Activated naive CD4-positive, alpha-beta T cell treated with anti-CD3 and anti-CD28 coated beads, Interleukin-2, amount 50 U/mL, for 24 hours (primary cell): ENCODE results near the gene SEC14L6.

Experiments
- H3K27ac Mint-ChIP-seq: one replicate; pipeline ENCODE4 v1.8.0; 2021; ENCODE audit warnings: mild to moderate bottlenecking, mixed read lengths
- H3K27me3 Mint-ChIP-seq: one replicate; pipeline ENCODE4 v1.8.0; 2021; ENCODE audit warnings: mixed read lengths
- H3K36me3 Mint-ChIP-seq: one replicate; pipeline ENCODE4 v1.8.0; 2021; ENCODE audit warnings: mixed read lengths
- H3K4me1 Mint-ChIP-seq: one replicate; pipeline ENCODE4 v1.8.0; 2021; ENCODE audit warnings: mixed read lengths
- H3K4me3 Mint-ChIP-seq: one replicate; pipeline ENCODE4 v1.8.0; 2021; ENCODE audit warnings: mild to moderate bottlenecking, mixed read lengths
- H3K9me3 Mint-ChIP-seq: one replicate; pipeline ENCODE4 v1.8.0; 2021; ENCODE audit warnings: mixed read lengths

Gene SEC14L6

GRCh38 chr22:30497466-30498150 lies 48.9 kb downstream of the SEC14L6 start:
- no peak overlapping the region for H3K4me3 Mint-ChIP-seq
- no peaks in the 10 kb centered on the region for H3K4me1 Mint-ChIP-seq
- H3K27me3 Mint-ChIP-seq: peaks cover 3% of the 10 kb centered on the region
- H3K27ac Mint-ChIP-seq: no peak overlapping the region
- no peaks in the 10 kb centered on the region for H3K36me3 Mint-ChIP-seq
- H3K9me3 Mint-ChIP-seq: no peaks in the 10 kb centered on the region

- Mint-ChIP-seq H3K27me3 (peaks cover 3% of the 10 kb centered on the region), H3K36me3 (no peaks in the 10 kb centered on the region), H3K4me3 (no peak overlapping the region), H3K27ac (no peak overlapping the region), H3K9me3 (no peaks in the 10 kb centered on the region), H3K4me1 (no peaks in the 10 kb centered on the region)
Observed at GRCh38 chr22:30495041-30495784, 51.3 kb downstream of the SEC14L6 start.

- Mint-ChIP-seq H3K27me3 (peaks cover 3% of the 10 kb centered on the region), H3K36me3 (no peaks in the 10 kb centered on the region), H3K9me3 (no peaks in the 10 kb centered on the region), H3K4me3 (no peak overlapping the region), H3K4me1 (no peaks in the 10 kb centered on the region), H3K27ac (no peak overlapping the region)
Observed at GRCh38 chr22:30492144-30492543, 54.4 kb downstream of the SEC14L6 start.

GRCh38 chr22:30491381-30491780 lies 55.2 kb downstream of the SEC14L6 start:
- Mint-ChIP-seq H3K36me3 (no peaks in the 10 kb centered on the region), H3K4me1 (no peaks in the 10 kb centered on the region), H3K27me3 (peaks cover 3% of the 10 kb centered on the region), H3K27ac (no peak overlapping the region), H3K4me3 (no peak overlapping the region), H3K9me3 (no peaks in the 10 kb centered on the region)

GRCh38 chr22:30490399-30490798 lies 56.1 kb downstream of the SEC14L6 start:
- H3K4me1 Mint-ChIP-seq: no peaks in the 10 kb centered on the region
- no peaks in the 10 kb centered on the region for H3K9me3 Mint-ChIP-seq
- H3K36me3 Mint-ChIP-seq: no peaks in the 10 kb centered on the region
- H3K4me3 Mint-ChIP-seq: no peak overlapping the region
- no peak overlapping the region for H3K27ac Mint-ChIP-seq
- peaks cover 3% of the 10 kb centered on the region for H3K27me3 Mint-ChIP-seq

- no peak overlapping the region for H3K4me3 Mint-ChIP-seq
- no peaks in the 10 kb centered on the region for H3K36me3 Mint-ChIP-seq
- H3K27ac Mint-ChIP-seq: no peak overlapping the region
- H3K9me3 Mint-ChIP-seq: no peaks in the 10 kb centered on the region
- peaks cover 4% of the 10 kb centered on the region for H3K4me1 Mint-ChIP-seq
- H3K27me3 Mint-ChIP-seq: peaks cover 3% of the 10 kb centered on the region
Observed at GRCh38 chr22:30488121-30488520, 58.4 kb downstream of the SEC14L6 start.

- no peaks in the 10 kb centered on the region for H3K9me3 Mint-ChIP-seq
- H3K27ac Mint-ChIP-seq: no peak overlapping the region
- no peaks in the 10 kb centered on the region for H3K36me3 Mint-ChIP-seq
- no peak overlapping the region for H3K4me3 Mint-ChIP-seq
- H3K27me3 Mint-ChIP-seq: peaks cover 3% of the 10 kb centered on the region
- peaks cover 4% of the 10 kb centered on the region for H3K4me1 Mint-ChIP-seq
Observed at GRCh38 chr22:30486661-30487115, 59.9 kb downstream of the SEC14L6 start.

- Mint-ChIP-seq H3K36me3 (no peaks in the 10 kb centered on the region), H3K4me1 (peaks cover 4% of the 10 kb centered on the region), H3K9me3 (no peaks in the 10 kb centered on the region), H3K4me3 (no peak overlapping the region), H3K27me3 (peaks cover 3% of the 10 kb centered on the region), H3K27ac (no peak overlapping the region)
Observed at GRCh38 chr22:30486118-30486517, 60.4 kb downstream of the SEC14L6 start.

GRCh38 chr22:30485362-30485988 lies 61.1 kb downstream of the SEC14L6 start:
- Mint-ChIP-seq H3K27ac (no peak overlapping the region), H3K4me1 (peaks cover 4% of the 10 kb centered on the region), H3K9me3 (no peaks in the 10 kb centered on the region)

GRCh38 chr22:30483169-30483568 lies 63.4 kb downstream of the SEC14L6 start:
- Mint-ChIP-seq H3K36me3 (no peaks in the 10 kb centered on the region), H3K27ac (no peak overlapping the region), H3K27me3 (no peaks in the 10 kb centered on the region), H3K9me3 (no peaks in the 10 kb centered on the region), H3K4me3 (no peak overlapping the region), H3K4me1 (peaks cover 4% of the 10 kb centered on the region)

More at GRCh38 chr22:30485362-30485988, 61.1 kb downstream of the SEC14L6 start:
- Mint-ChIP-seq H3K27me3 (no peaks in the 10 kb centered on the region), H3K36me3 (no peaks in the 10 kb centered on the region), H3K4me3 (no peak overlapping the region)

- Mint-ChIP-seq H3K27me3 (peaks cover 2% of the 10 kb centered on the region), H3K36me3 (no peaks in the 10 kb centered on the region), H3K4me3 (no peak overlapping the region), H3K4me1 (peaks cover 4% of the 10 kb centered on the region), H3K9me3 (no peaks in the 10 kb centered on the region), H3K27ac (no peak overlapping the region)
Observed at GRCh38 chr22:30481711-30482110, 64.8 kb downstream of the SEC14L6 start.

GRCh38 chr22:30479981-30480380 lies 66.6 kb downstream of the SEC14L6 start:
- Mint-ChIP-seq H3K4me1 (peaks cover 4% of the 10 kb centered on the region), H3K36me3 (no peaks in the 10 kb centered on the region), H3K4me3 (no peak overlapping the region), H3K9me3 (no peaks in the 10 kb centered on the region), H3K27ac (no peak overlapping the region), H3K27me3 (peaks cover 2% of the 10 kb centered on the region)

GRCh38 chr22:30474683-30475424 lies 71.7 kb downstream of the SEC14L6 start:
- Mint-ChIP-seq H3K36me3 (no peaks in the 10 kb centered on the region), H3K9me3 (no peaks in the 10 kb centered on the region), H3K27ac (no peak overlapping the region), H3K4me3 (no peak overlapping the region), H3K4me1 (peaks cover 4% of the 10 kb centered on the region), H3K27me3 (peaks cover 5% of the 10 kb centered on the region)

GRCh38 chr22:30474121-30474520 lies 72.4 kb downstream of the SEC14L6 start:
- no peak overlapping the region for H3K4me3 Mint-ChIP-seq
- H3K4me1 Mint-ChIP-seq: peaks cover 4% of the 10 kb centered on the region
- no peak overlapping the region for H3K27ac Mint-ChIP-seq
- H3K9me3 Mint-ChIP-seq: no peaks in the 10 kb centered on the region
- H3K27me3 Mint-ChIP-seq: peaks cover 5% of the 10 kb centered on the region
- no peaks in the 10 kb centered on the region for H3K36me3 Mint-ChIP-seq

GRCh38 chr22:30472994-30473720 lies 73.4 kb downstream of the SEC14L6 start:
- Mint-ChIP-seq H3K27me3 (peaks cover 7% of the 10 kb centered on the region), H3K4me1 (peaks cover 4% of the 10 kb centered on the region), H3K27ac (no peak overlapping the region), H3K9me3 (no peaks in the 10 kb centered on the region), H3K36me3 (no peaks in the 10 kb centered on the region), H3K4me3 (no peak overlapping the region)
